ENCODE measurements around the gene NUDT1.

Gene NUDT1

GRCh38 chr7:2199956-2200583, 42.0 kb upstream of the NUDT1 start:
- TF ChIP-seq GABPA (IDR thresholded peaks at IDR 0.05; ENCODE audit: low read depth) (no peak), SPI1 (IDR thresholded peaks at IDR 0.05; ENCODE audit: borderline replicate concordance, low read depth) (no peak), REST (IDR thresholded peaks at IDR 0.05; ENCODE audit: insufficient replicate concordance, low read depth) (no peak), POLR2AphosphoS5 (IDR thresholded peaks at IDR 0.05; ENCODE audit: low read depth) (no peak), CTCF (IDR thresholded peaks at IDR 0.05; ENCODE audit: insufficient read depth, low read length) (no peak)

GRCh38 chr7:2200584-2200980, 41.4 kb upstream of the NUDT1 start:
- TF ChIP-seq GABPA (IDR thresholded peaks at IDR 0.05; ENCODE audit: low read depth) (no peak), POLR2AphosphoS5 (IDR thresholded peaks at IDR 0.05; ENCODE audit: low read depth) (no peak), CTCF (IDR thresholded peaks at IDR 0.05; ENCODE audit: insufficient read depth, low read length) (no peak), SPI1 (IDR thresholded peaks at IDR 0.05; ENCODE audit: borderline replicate concordance, low read depth) (no peak), REST (IDR thresholded peaks at IDR 0.05; ENCODE audit: insufficient replicate concordance, low read depth) (no peak)
- no peaks in the 10 kb centered on the region for H3K27me3 ChIP-seq (ENCODE audit: insufficient read depth, poor library complexity, severe bottlenecking)
- DNase-seq (ENCODE audit: low read depth in 1 of 2, low spot score in 1 of 2): no peak
- H3K4me3 ChIP-seq (replicated peaks; ENCODE audit: insufficient read depth, low read length): no peak overlapping the region
- no peak overlapping the region for H3K27ac ChIP-seq (replicated peaks)

More at GRCh38 chr7:2199956-2200583, 42.0 kb upstream of the NUDT1 start:
- Histone ChIP-seq H3K27me3 (ENCODE audit: insufficient read depth, poor library complexity, severe bottlenecking) (no peaks in the 10 kb centered on the region), H3K4me3 (replicated peaks; ENCODE audit: insufficient read depth, low read length) (no peak overlapping the region), H3K27ac (replicated peaks) (no peak overlapping the region)
- no peak for DNase-seq (ENCODE audit: low read depth in 1 of 2, low spot score in 1 of 2)

GRCh38 chr7:2201128-2201527, 40.9 kb upstream of the NUDT1 start:
- Histone ChIP-seq H3K27me3 (ENCODE audit: insufficient read depth, poor library complexity, severe bottlenecking) (no peaks in the 10 kb centered on the region), H3K27ac (replicated peaks) (no peak overlapping the region), H3K4me3 (replicated peaks; ENCODE audit: insufficient read depth, low read length) (no peak overlapping the region)
- no peak for TF ChIP-seq REST (IDR thresholded peaks at IDR 0.05; ENCODE audit: insufficient replicate concordance, low read depth)
- TF ChIP-seq SPI1 (IDR thresholded peaks at IDR 0.05; ENCODE audit: borderline replicate concordance, low read depth): no peak
- no peak for TF ChIP-seq CTCF (IDR thresholded peaks at IDR 0.05; ENCODE audit: insufficient read depth, low read length)
- TF ChIP-seq POLR2AphosphoS5 (IDR thresholded peaks at IDR 0.05; ENCODE audit: low read depth): no peak
- TF ChIP-seq GABPA (IDR thresholded peaks at IDR 0.05; ENCODE audit: low read depth): no peak
- no peak for DNase-seq (ENCODE audit: low read depth in 1 of 2, low spot score in 1 of 2)
